Smooth muscle cell (in vitro differentiated cells): Measurements from ENCODE around the gene FHOD3. TPM values are rescaled to one million over a fixed set of nuclear protein-coding genes. Genes with fewer than 3 reads are reported as not detected.

Experiments used
- DNase-seq: peaks from one replicate; lab custom pipeline; 2025; ENCODE audit not compliant: unreplicated experiment; lab: John Stamatoyannopoulos, UW
- H2AFZ ChIP-seq: fragments of 200-600 bp; sonication (generic); 2 replicates; pipeline ENCODE4 v1.6.0; 2016; ENCODE audit warnings: antibody characterized with exemption, low read depth, mild to moderate bottlenecking
- H3F3A ChIP-seq: fragments of 200-600 bp; sonication (generic); 2 replicates; pipeline ENCODE4 v1.6.0; 2017; ENCODE audit warnings: antibody characterized with exemption, low read depth
- H3K27ac ChIP-seq: fragments of 200-600 bp; sonication (generic); 2 replicates; pipeline ENCODE4 v1.5.1; 2016; ENCODE audit warnings: low read depth, mild to moderate bottlenecking
- H3K27me3 ChIP-seq: fragments of 200-600 bp; sonication (generic); 2 replicates; pipeline ENCODE4 v1.6.1; 2016; ENCODE audit warnings: low read depth, mild to moderate bottlenecking
- H3K36me3 ChIP-seq: fragments of 200-600 bp; sonication (generic); 2 replicates; pipeline ENCODE4 v1.5.1; 2016; ENCODE audit warnings: low read depth
- H3K4me1 ChIP-seq: fragments of 200-600 bp; sonication (generic); 2 replicates; pipeline ENCODE4 v1.5.1; 2016; ENCODE audit warnings: low read depth
- H3K4me2 ChIP-seq: fragments of 200-600 bp; sonication (generic); 2 replicates; pipeline ENCODE4 v1.6.0; 2016; ENCODE audit warnings: mild to moderate bottlenecking
- H3K4me3 ChIP-seq: fragments of 200-600 bp; sonication (generic); 2 replicates; pipeline ENCODE4 v1.5.1; 2016; ENCODE audit warnings: mild to moderate bottlenecking
- H3K79me2 ChIP-seq: fragments of 200-600 bp; sonication (generic); 2 replicates; pipeline ENCODE4 v1.6.0; 2016; ENCODE audit warnings: low read depth, mild to moderate bottlenecking
- H3K9ac ChIP-seq: fragments of 200-600 bp; sonication (generic); 2 replicates; pipeline ENCODE4 v1.6.0; 2016; ENCODE audit warnings: low read depth
- H3K9me3 ChIP-seq: fragments of 200-600 bp; sonication (generic); replicated peaks from 2 replicates; pipeline ENCODE4 v1.5.1; 2016; ENCODE audit warnings: low read depth
- H4K20me1 ChIP-seq: fragments of 200-600 bp; sonication (generic); 2 replicates; pipeline ENCODE4 v1.6.0; 2016; ENCODE audit warnings: low read depth
- CTCF ChIP-seq: fragments of 200-600 bp; sonication (generic); IDR thresholded peaks from 2 replicates; pipeline ENCODE4 v1.5.1; 2017; ENCODE audit warnings: borderline replicate concordance, mild to moderate bottlenecking, antibody characterized with exemption; ENCODE audit not compliant: insufficient read depth, poor library complexity, severe bottlenecking
- WGBS: methylation state at CpG from one replicate; pipeline ENCODE4 v1.1.7; 2016; ENCODE audit warnings: low lambda C conversion rate; 5-methylcytosine and 5-hydroxymethylcytosine counted together
- polyA plus RNA-seq: library from polyadenylated mRNA; unstranded; fragments of >200 nt; fragmentation: Nextera tagmentation; extraction: Ambion mirVana; gene quantifications from 2 replicates; pipeline ENCODE4 v1.2.1, GENCODE V29; 2016
- total RNA-seq: library from RNA; depleted of rRNA; stranded (reverse); fragments of >200 nt; gene quantifications from 2 replicates; pipeline ENCODE4 v1.2.3, GENCODE V29; 2014

The FHOD3 gene
- total and polyA plus RNA-seq, 2 experiments from 2014 or later: 6.3 to 19.4 TPM

- DNase-seq: no peak
- H2AFZ ChIP-seq: no peak overlapping the region
- no peak overlapping the region for H3K4me3 ChIP-seq
- no peaks in the 10 kb centered on the region for H3K9me3 ChIP-seq
- no peak overlapping the region for H3K9ac ChIP-seq
- no peaks in the 10 kb centered on the region for H3K4me1 ChIP-seq
- no peaks in the 10 kb centered on the region for H4K20me1 ChIP-seq
- 96% methylated on average over 7 of the region's 7 CpGs for WGBS
- no peaks in the 10 kb centered on the region for H3K79me2 ChIP-seq
- H3K4me2 ChIP-seq: no peak overlapping the region
- H3K36me3 ChIP-seq: no peaks in the 10 kb centered on the region
- no peak for TF ChIP-seq CTCF
- H3K27ac ChIP-seq: no peak overlapping the region
- H3F3A ChIP-seq: no peaks in the 10 kb centered on the region
- no peaks in the 10 kb centered on the region for H3K27me3 ChIP-seq
Measured at GRCh38 chr18:36660311-36660710, 362.8 kb downstream of the FHOD3 start.

- DNase-seq: no peak
- H3F3A ChIP-seq: no peaks in the 10 kb centered on the region
- H3K4me2 ChIP-seq: no peak overlapping the region
- no peaks in the 10 kb centered on the region for H3K27me3 ChIP-seq
- no peak for TF ChIP-seq CTCF
- no peaks in the 10 kb centered on the region for H3K79me2 ChIP-seq
- H3K27ac ChIP-seq: no peak overlapping the region
- 83% methylated on average over 5 of the region's 5 CpGs for WGBS
- no peaks in the 10 kb centered on the region for H3K4me1 ChIP-seq
- H4K20me1 ChIP-seq: no peaks in the 10 kb centered on the region
- no peaks in the 10 kb centered on the region for H3K9me3 ChIP-seq
- no peaks in the 10 kb centered on the region for H3K36me3 ChIP-seq
- no peak overlapping the region for H2AFZ ChIP-seq
- H3K9ac ChIP-seq: no peak overlapping the region
- H3K4me3 ChIP-seq: no peak overlapping the region
Measured at GRCh38 chr18:36661999-36662398, 364.5 kb downstream of the FHOD3 start.

GRCh38 chr18:36663312-36663711 lies 365.8 kb downstream of the FHOD3 start:
- no peak overlapping the region for H2AFZ ChIP-seq
- TF ChIP-seq CTCF: no peak
- 88% methylated on average over 2 of the region's 2 CpGs for whole genome bisulfite sequencing
- H3K36me3 ChIP-seq: no peaks in the 10 kb centered on the region
- H3K9ac ChIP-seq: no peak overlapping the region
- H3K4me2 ChIP-seq: no peak overlapping the region
- H3K4me1 ChIP-seq: no peaks in the 10 kb centered on the region
- H3K79me2 ChIP-seq: no peaks in the 10 kb centered on the region
- H3K27ac ChIP-seq: no peak overlapping the region
- H3K27me3 ChIP-seq: no peaks in the 10 kb centered on the region
- no peaks in the 10 kb centered on the region for H4K20me1 ChIP-seq
- H3K4me3 ChIP-seq: no peak overlapping the region
- no peak for DNase-seq
- H3K9me3 ChIP-seq: no peaks in the 10 kb centered on the region
- no peaks in the 10 kb centered on the region for H3F3A ChIP-seq

GRCh38 chr18:36665952-36666351 lies 368.4 kb downstream of the FHOD3 start:
- H3K4me2 ChIP-seq: no peak overlapping the region
- no peak overlapping the region for H2AFZ ChIP-seq
- H3K9ac ChIP-seq: no peak overlapping the region
- no peak for DNase-seq
- no peaks in the 10 kb centered on the region for H3K9me3 ChIP-seq
- no peaks in the 10 kb centered on the region for H3K4me1 ChIP-seq
- no peaks in the 10 kb centered on the region for H3K79me2 ChIP-seq
- H3K27ac ChIP-seq: no peak overlapping the region
- no peak overlapping the region for H3K4me3 ChIP-seq
- no peaks in the 10 kb centered on the region for H3K27me3 ChIP-seq
- no peaks in the 10 kb centered on the region for H4K20me1 ChIP-seq
- no peak for TF ChIP-seq CTCF
- H3F3A ChIP-seq: no peaks in the 10 kb centered on the region
- 79% methylated on average over 1 of the region's 1 CpG for WGBS
- no peaks in the 10 kb centered on the region for H3K36me3 ChIP-seq
